ENCODE data around the gene FBLN5. TPM values are rescaled to one million over a fixed set of nuclear protein-coding genes. Genes with fewer than 3 reads are reported as not detected.

The FBLN5 gene
- total and polyA plus RNA-seq, 2 experiments from 2014 or later = 0.74 to 1.9 TPM

GRCh38 chr14:91904956-91905645, 42.4 kb downstream of the FBLN5 start:
- no peaks in the 10 kb centered on the region for H3K27me3 ChIP-seq
- DNase-seq (ENCODE audit: low read depth in 1 of 2, low spot score in 1 of 2) = no peak
- no peak for TF ChIP-seq CTCF (IDR thresholded peaks at IDR 0.05; ENCODE audit: low read depth, low read length)
- no peaks in the 10 kb centered on the region for H3K9me3 ChIP-seq (ENCODE audit: low read depth)
- no peak overlapping the region for H3K27ac ChIP-seq
- H3K4me3 ChIP-seq = no peak overlapping the region
- no peaks in the 10 kb centered on the region for H3K36me3 ChIP-seq
- no peaks in the 10 kb centered on the region for H3K4me1 ChIP-seq (ENCODE audit: low read depth)

- Histone ChIP-seq H3K27ac (no peak overlapping the region), H3K4me3 (no peak overlapping the region), H3K36me3 (no peaks in the 10 kb centered on the region), H3K4me1 (ENCODE audit: low read depth) (no peaks in the 10 kb centered on the region), H3K27me3 (no peaks in the 10 kb centered on the region), H3K9me3 (ENCODE audit: low read depth) (no peaks in the 10 kb centered on the region)
- DNase-seq (ENCODE audit: low read depth in 1 of 2, low spot score in 1 of 2) = no peak
- TF ChIP-seq CTCF (IDR thresholded peaks at IDR 0.05; ENCODE audit: low read depth, low read length) = no peak
Measured at GRCh38 chr14:91904483-91904882, 43.0 kb downstream of the FBLN5 start.

- DNase-seq (ENCODE audit: low read depth in 1 of 2, low spot score in 1 of 2) = no peak
- H3K36me3 ChIP-seq = no peaks in the 10 kb centered on the region
- no peaks in the 10 kb centered on the region for H3K9me3 ChIP-seq (ENCODE audit: low read depth)
- no peaks in the 10 kb centered on the region for H3K4me1 ChIP-seq (ENCODE audit: low read depth)
- no peak overlapping the region for H3K4me3 ChIP-seq
- no peak overlapping the region for H3K27ac ChIP-seq
- no peak for TF ChIP-seq CTCF (IDR thresholded peaks at IDR 0.05; ENCODE audit: low read depth, low read length)
- no peaks in the 10 kb centered on the region for H3K27me3 ChIP-seq
Measured at GRCh38 chr14:91903070-91903469, 44.4 kb downstream of the FBLN5 start.

GRCh38 chr14:91902336-91902735, 45.2 kb downstream of the FBLN5 start:
- H3K27me3 ChIP-seq = no peaks in the 10 kb centered on the region
- H3K4me1 ChIP-seq (ENCODE audit: low read depth) = no peaks in the 10 kb centered on the region
- no peaks in the 10 kb centered on the region for H3K9me3 ChIP-seq (ENCODE audit: low read depth)
- TF ChIP-seq CTCF (IDR thresholded peaks at IDR 0.05; ENCODE audit: low read depth, low read length) = no peak
- H3K27ac ChIP-seq = no peak overlapping the region
- no peak overlapping the region for H3K4me3 ChIP-seq
- DNase-seq (ENCODE audit: low read depth in 1 of 2, low spot score in 1 of 2) = no peak
- H3K36me3 ChIP-seq = no peaks in the 10 kb centered on the region

- Histone ChIP-seq H3K36me3 (no peaks in the 10 kb centered on the region), H3K27me3 (no peaks in the 10 kb centered on the region), H3K27ac (no peak overlapping the region), H3K9me3 (ENCODE audit: low read depth) (no peaks in the 10 kb centered on the region), H3K4me3 (no peak overlapping the region), H3K4me1 (ENCODE audit: low read depth) (no peaks in the 10 kb centered on the region)
- no peak for DNase-seq (ENCODE audit: low read depth in 1 of 2, low spot score in 1 of 2)
- TF ChIP-seq CTCF (IDR thresholded peaks at IDR 0.05; ENCODE audit: low read depth, low read length) = no peak
Measured at GRCh38 chr14:91901449-91902226, 45.9 kb downstream of the FBLN5 start.

Measured in cardiac muscle cell (in vitro differentiated cells and primary cell).